Ishikawa (cell line): ENCODE measurements around the gene GPATCH3.

ENCODE experiments used
- EGR1 ChIP-seq: IDR thresholded peaks from 2 replicates; pipeline ENCODE4 v1.6.1; 2012
- EP300 ChIP-seq: IDR thresholded peaks from 2 replicates; pipeline ENCODE4 v1.6.1; 2012; ENCODE audit warnings: borderline replicate concordance
- MAX ChIP-seq: IDR thresholded peaks from 2 replicates; pipeline ENCODE4 v1.6.1; 2012
- RAD21 ChIP-seq: IDR thresholded peaks from 2 replicates; pipeline ENCODE4 v1.6.1; 2012; ENCODE audit warnings: low read depth
- TAF1 ChIP-seq: IDR thresholded peaks from 2 replicates; pipeline ENCODE4 v1.6.1; 2012; ENCODE audit warnings: low read depth, mild to moderate bottlenecking
- YY1 ChIP-seq: IDR thresholded peaks from 2 replicates; pipeline ENCODE4 v1.6.1; 2012; ENCODE audit warnings: low read depth

DNA sequence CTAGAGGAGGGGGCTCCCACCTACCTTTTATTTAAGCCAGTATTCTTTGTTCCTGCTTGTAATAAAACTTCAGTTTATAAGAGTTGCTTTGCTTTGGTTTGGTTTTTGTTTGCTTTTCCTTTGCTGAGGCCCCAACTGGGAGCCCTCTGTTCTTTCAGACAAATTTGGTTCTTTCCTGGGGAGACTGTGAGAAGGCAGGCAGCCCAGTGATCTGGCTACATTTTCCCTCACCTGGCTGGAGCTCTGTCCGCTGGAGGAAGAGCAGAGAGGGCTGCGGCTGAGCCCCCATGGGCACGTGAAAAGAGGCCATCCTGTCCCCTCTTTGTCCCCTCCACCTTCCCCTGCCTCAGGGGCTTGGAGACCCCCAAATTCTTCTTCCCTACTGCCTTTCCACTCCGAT lies 44.6 kb downstream of the GPATCH3 start:
- TF ChIP-seq RAD21 (no peak), EP300 (no peak), MAX (no peak), EGR1 (no peak), YY1 (no peak), TAF1 (no peak)
